HEK293 (cell line): ENCODE measurements around the gene ZBTB24.

ENCODE experiments used
- HOXA7 ChIP-seq: sonication (generic); formaldehyde crosslinking; IDR thresholded peaks from 2 replicates; pipeline ENCODE4 v1.8.1; 2022; ENCODE audit warnings: missing genetic modification reagents, borderline replicate concordance
- SALL2 ChIP-seq: fragments of 450-650 bp; formaldehyde crosslinking; IDR thresholded peaks from 2 replicates; pipeline ENCODE4 v1.5.0; 2017; ENCODE audit warnings: missing biosample characterization, mild to moderate bottlenecking, missing genetic modification characterization, borderline replicate concordance
- ZBTB49 ChIP-seq: fragments of 450-650 bp; formaldehyde crosslinking; IDR thresholded peaks from 2 replicates; pipeline ENCODE4 v1.5.1; 2016; ENCODE audit warnings: missing biosample characterization, missing genetic modification characterization, low read depth
- ZBTB7A ChIP-seq: fragments of 450-650 bp; formaldehyde crosslinking; IDR thresholded peaks from 2 replicates; pipeline ENCODE4 v1.5.1; 2016; ENCODE audit warnings: low read depth, missing biosample characterization, missing genetic modification characterization
- ZNF114 ChIP-seq: fragments of 450-650 bp; formaldehyde crosslinking; IDR thresholded peaks from 2 replicates; pipeline ENCODE4 v1.5.0; 2017; ENCODE audit warnings: missing biosample characterization, missing genetic modification characterization
- ZNF121 ChIP-seq: fragments of 450-650 bp; formaldehyde crosslinking; IDR thresholded peaks from 2 replicates; pipeline ENCODE4 v1.5.1; 2016; ENCODE audit warnings: missing biosample characterization, missing genetic modification characterization
- ZNF302 ChIP-seq: fragments of 450-650 bp; formaldehyde crosslinking; IDR thresholded peaks from 2 replicates; pipeline ENCODE4 v1.5.1; 2016; ENCODE audit warnings: missing biosample characterization, missing genetic modification characterization, low read depth
- ZNF366 ChIP-seq: fragments of 450-650 bp; formaldehyde crosslinking; conservative IDR thresholded peaks from 2 replicates; pipeline ENCODE4 v1.5.1; 2016; ENCODE audit warnings: missing biosample characterization, missing genetic modification characterization
- ZNF600 ChIP-seq: fragments of 450-650 bp; formaldehyde crosslinking; IDR thresholded peaks from 2 replicates; pipeline ENCODE4 v1.5.1; 2016; ENCODE audit warnings: missing biosample characterization, missing genetic modification characterization
- ZNF707 ChIP-seq: fragments of 450-650 bp; formaldehyde crosslinking; IDR thresholded peaks from 2 replicates; pipeline ENCODE4 v1.5.1; 2016; ENCODE audit warnings: missing biosample characterization, missing genetic modification characterization
- TF ChIP-seq, protein P1 (sequence below): fragments of 450-650 bp; formaldehyde crosslinking; IDR thresholded peaks from 2 replicates; pipeline ENCODE4 v1.5.1; 2016; ENCODE audit warnings: missing biosample characterization, missing genetic modification characterization

DNA sequence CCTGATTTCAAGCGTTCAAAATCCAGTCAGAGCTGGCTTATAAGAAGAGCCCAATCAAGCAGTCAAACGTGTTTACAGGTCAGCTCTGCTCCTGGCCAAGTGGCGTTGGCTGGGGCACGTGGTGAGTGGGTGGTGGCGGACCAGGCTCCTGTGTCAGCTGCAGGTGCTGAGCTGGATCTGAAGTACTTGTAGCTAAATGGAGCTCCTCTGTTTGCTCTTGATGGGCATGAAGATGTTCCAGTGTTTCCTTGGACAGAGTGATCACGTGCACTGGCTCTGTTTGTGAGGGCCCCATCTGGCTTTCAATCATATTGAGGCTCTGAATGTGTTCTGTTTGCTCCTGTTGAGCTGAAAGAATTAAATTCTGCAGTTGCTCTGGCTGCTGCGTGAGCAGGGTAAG, 17.2 kb downstream of the ZBTB24 start:
- no peak for TF ChIP-seq ZNF366 (tag by site-specific recombination)
- TF ChIP-seq HOXA7 (CRISPR knock-in tag), result no peak
- TF ChIP-seq ZNF600 (tag by site-specific recombination), result no peak
- TF ChIP-seq ZNF114, result no peak
- TF ChIP-seq, protein P1, sequence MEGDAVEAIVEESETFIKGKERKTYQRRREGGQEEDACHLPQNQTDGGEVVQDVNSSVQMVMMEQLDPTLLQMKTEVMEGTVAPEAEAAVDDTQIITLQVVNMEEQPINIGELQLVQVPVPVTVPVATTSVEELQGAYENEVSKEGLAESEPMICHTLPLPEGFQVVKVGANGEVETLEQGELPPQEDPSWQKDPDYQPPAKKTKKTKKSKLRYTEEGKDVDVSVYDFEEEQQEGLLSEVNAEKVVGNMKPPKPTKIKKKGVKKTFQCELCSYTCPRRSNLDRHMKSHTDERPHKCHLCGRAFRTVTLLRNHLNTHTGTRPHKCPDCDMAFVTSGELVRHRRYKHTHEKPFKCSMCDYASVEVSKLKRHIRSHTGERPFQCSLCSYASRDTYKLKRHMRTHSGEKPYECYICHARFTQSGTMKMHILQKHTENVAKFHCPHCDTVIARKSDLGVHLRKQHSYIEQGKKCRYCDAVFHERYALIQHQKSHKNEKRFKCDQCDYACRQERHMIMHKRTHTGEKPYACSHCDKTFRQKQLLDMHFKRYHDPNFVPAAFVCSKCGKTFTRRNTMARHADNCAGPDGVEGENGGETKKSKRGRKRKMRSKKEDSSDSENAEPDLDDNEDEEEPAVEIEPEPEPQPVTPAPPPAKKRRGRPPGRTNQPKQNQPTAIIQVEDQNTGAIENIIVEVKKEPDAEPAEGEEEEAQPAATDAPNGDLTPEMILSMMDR (tag by site-specific recombination), result no peak
- TF ChIP-seq ZNF707 (tag by site-specific recombination), result no peak
- TF ChIP-seq ZBTB49 (tag by site-specific recombination), result no peak
- TF ChIP-seq ZBTB7A (tag by site-specific recombination), result no peak
- no peak for TF ChIP-seq ZNF121 (tag by site-specific recombination)
- no peak for TF ChIP-seq ZNF302 (tag by site-specific recombination)
- TF ChIP-seq SALL2, result no peak
